Hepatocyte (in vitro differentiated cells): ENCODE results near the gene MACROD2.

Experiments used
- CTCF ChIP-seq: fragments of 200-600 bp; sonication (generic); IDR thresholded peaks from 2 replicates; pipeline ENCODE4 v1.5.1; 2016; ENCODE audit warnings: antibody characterized with exemption, mild to moderate bottlenecking; ENCODE audit not compliant: poor library complexity
- EZH2 ChIP-seq: fragments of 200-600 bp; sonication (generic); IDR thresholded peaks from 2 replicates; pipeline ENCODE4 v1.6.1; 2016; ENCODE audit warnings: antibody characterized with exemption, mild to moderate bottlenecking, borderline replicate concordance

GRCh38 chr20:15476186-15476585, 1480.9 kb downstream of the MACROD2 start:
- TF ChIP-seq CTCF (no peak), EZH2 (no peak)
